ENCODE measurements around the gene VIL1. TPM values are rescaled to one million over a fixed set of nuclear protein-coding genes. Genes with fewer than 3 reads are reported as not detected.

VIL1 gene
- total and polyA plus RNA-seq, 2 of the 13 experiments (the other 11 are each of a cell fraction or from before 2014, with no cell fraction given): 287 to 301 TPM

DNA sequence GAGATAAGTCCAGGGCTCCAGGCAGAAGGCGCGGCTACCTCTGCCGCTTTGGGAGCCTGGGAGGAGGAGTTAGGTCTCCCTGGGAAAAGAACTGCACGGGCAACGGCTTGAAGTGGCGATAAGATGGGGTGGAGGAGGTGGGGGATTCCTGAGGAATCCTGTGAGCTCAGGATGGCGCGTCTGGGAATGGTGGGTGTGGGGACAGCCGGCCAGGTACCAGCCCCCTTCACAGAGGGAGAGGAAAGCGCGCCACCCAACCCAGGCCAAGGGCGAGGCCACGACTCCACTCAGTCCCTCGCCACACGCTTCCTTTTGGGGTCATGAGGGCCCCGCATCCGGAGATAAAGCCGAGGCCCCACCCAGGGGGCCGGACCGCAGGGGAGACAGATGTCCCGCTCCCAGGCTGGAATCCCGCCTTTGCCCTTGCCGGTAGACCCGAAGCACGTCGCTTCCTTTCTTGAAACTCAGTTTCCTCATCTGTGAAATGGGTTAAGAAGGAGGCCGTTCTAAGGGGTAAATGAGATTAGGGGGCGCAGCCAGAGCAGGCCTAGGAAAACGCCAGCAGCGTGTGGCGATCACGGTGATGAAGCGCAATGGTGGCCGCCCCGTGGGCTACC lies 21.0 kb upstream of the VIL1 start (continued):
- TF ChIP-seq ZNF251 (CRISPR knock-in tag; IDR thresholded peaks at IDR 0.05) (no peak), ZNF136 (CRISPR knock-in tag; IDR thresholded peaks at IDR 0.05; ENCODE audit: low read depth) (peak; percentile 18; the same call in 1 of the 2 replicates), SOX6 (IDR thresholded peaks at IDR 0.05) (no peak), SOX6 (CRISPR knock-in tag; IDR thresholded peaks at IDR 0.05) (no peak; the same call in 1 of the 2 replicates), SETDB1 (CRISPR knock-in tag; IDR thresholded peaks at IDR 0.05; ENCODE audit: borderline replicate concordance) (no peak), TEAD3 (CRISPR knock-in tag; optimal IDR thresholded peaks at IDR 0.05; ENCODE audit: borderline replicate concordance) (peak; percentile 71), ZNF678 (CRISPR knock-in tag; IDR thresholded peaks at IDR 0.05) (peak; percentile 97; the same call in 1 of the 2 replicates), GTF2F1 (IDR thresholded peaks at IDR 0.05; ENCODE audit: low read length) (no peak), ZFP36 (IDR thresholded peaks at IDR 0.05; ENCODE audit: borderline replicate concordance, low read depth, low read length, partially characterized antibody) (no peak), ZNF260 (CRISPR knock-in tag; IDR thresholded peaks at IDR 0.05; ENCODE audit: borderline replicate concordance, low read depth) (no peak), ZNF180 (CRISPR knock-in tag; IDR thresholded peaks at IDR 0.05; ENCODE audit: borderline replicate concordance, low read depth) (no peak), SMC3 (IDR thresholded peaks at IDR 0.05; ENCODE audit: low read length) (no peak), ZBTB8A (CRISPR knock-in tag; IDR thresholded peaks at IDR 0.05; ENCODE audit: borderline replicate concordance, low read depth) (no peak), FOXC1 (CRISPR knock-in tag; IDR thresholded peaks at IDR 0.05; ENCODE audit: borderline replicate concordance) (no peak; the same call in 1 of the 2 replicates), ZNF546 (CRISPR knock-in tag; conservative IDR thresholded peaks at IDR 0.05) (peak; percentile 78; the same call in 1 of the 2 replicates), KAT7 (CRISPR knock-in tag; IDR thresholded peaks at IDR 0.05; ENCODE audit: borderline replicate concordance) (peak; percentile 91; the same call in 1 of the 2 replicates), ZNF326 (CRISPR knock-in tag; IDR thresholded peaks at IDR 0.05; ENCODE audit: borderline replicate concordance) (0 out of 2 replicates have a peak, but pooled peaks have one; percentile 33), TAF1 (CRISPR knock-in tag; IDR thresholded peaks at IDR 0.05) (peak; percentile 72)
- TF ChIP-seq, protein P1, sequence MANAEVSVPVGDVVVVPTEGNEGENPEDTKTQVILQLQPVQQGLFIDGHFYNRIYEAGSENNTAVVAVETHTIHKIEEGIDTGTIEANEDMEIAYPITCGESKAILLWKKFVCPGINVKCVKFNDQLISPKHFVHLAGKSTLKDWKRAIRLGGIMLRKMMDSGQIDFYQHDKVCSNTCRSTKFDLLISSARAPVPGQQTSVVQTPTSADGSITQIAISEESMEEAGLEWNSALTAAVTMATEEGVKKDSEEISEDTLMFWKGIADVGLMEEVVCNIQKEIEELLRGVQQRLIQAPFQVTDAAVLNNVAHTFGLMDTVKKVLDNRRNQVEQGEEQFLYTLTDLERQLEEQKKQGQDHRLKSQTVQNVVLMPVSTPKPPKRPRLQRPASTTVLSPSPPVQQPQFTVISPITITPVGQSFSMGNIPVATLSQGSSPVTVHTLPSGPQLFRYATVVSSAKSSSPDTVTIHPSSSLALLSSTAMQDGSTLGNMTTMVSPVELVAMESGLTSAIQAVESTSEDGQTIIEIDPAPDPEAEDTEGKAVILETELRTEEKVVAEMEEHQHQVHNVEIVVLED (CRISPR knock-in tag; IDR thresholded peaks at IDR 0.05; ENCODE audit: borderline replicate concordance): 0 out of 2 replicates have a peak, but pooled peaks have one; percentile 59
- TF ChIP-seq, protein P2, sequence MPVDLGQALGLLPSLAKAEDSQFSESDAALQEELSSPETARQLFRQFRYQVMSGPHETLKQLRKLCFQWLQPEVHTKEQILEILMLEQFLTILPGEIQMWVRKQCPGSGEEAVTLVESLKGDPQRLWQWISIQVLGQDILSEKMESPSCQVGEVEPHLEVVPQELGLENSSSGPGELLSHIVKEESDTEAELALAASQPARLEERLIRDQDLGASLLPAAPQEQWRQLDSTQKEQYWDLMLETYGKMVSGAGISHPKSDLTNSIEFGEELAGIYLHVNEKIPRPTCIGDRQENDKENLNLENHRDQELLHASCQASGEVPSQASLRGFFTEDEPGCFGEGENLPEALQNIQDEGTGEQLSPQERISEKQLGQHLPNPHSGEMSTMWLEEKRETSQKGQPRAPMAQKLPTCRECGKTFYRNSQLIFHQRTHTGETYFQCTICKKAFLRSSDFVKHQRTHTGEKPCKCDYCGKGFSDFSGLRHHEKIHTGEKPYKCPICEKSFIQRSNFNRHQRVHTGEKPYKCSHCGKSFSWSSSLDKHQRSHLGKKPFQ (CRISPR knock-in tag; IDR thresholded peaks at IDR 0.05; ENCODE audit: insufficient replicate concordance): peak; percentile 60
- TF ChIP-seq, protein P3, sequence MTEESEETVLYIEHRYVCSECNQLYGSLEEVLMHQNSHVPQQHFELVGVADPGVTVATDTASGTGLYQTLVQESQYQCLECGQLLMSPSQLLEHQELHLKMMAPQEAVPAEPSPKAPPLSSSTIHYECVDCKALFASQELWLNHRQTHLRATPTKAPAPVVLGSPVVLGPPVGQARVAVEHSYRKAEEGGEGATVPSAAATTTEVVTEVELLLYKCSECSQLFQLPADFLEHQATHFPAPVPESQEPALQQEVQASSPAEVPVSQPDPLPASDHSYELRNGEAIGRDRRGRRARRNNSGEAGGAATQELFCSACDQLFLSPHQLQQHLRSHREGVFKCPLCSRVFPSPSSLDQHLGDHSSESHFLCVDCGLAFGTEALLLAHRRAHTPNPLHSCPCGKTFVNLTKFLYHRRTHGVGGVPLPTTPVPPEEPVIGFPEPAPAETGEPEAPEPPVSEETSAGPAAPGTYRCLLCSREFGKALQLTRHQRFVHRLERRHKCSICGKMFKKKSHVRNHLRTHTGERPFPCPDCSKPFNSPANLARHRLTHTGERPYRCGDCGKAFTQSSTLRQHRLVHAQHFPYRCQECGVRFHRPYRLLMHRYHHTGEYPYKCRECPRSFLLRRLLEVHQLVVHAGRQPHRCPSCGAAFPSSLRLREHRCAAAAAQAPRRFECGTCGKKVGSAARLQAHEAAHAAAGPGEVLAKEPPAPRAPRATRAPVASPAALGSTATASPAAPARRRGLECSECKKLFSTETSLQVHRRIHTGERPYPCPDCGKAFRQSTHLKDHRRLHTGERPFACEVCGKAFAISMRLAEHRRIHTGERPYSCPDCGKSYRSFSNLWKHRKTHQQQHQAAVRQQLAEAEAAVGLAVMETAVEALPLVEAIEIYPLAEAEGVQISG (CRISPR knock-in tag; IDR thresholded peaks at IDR 0.05): peak; percentile 84
- TF ChIP-seq, protein P4, sequence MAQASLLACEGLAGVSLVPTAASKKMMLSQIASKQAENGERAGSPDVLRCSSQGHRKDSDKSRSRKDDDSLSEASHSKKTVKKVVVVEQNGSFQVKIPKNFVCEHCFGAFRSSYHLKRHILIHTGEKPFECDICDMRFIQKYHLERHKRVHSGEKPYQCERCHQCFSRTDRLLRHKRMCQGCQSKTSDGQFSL (CRISPR knock-in tag; IDR thresholded peaks at IDR 0.05): peak; percentile 66
- TF ChIP-seq, protein P5, sequence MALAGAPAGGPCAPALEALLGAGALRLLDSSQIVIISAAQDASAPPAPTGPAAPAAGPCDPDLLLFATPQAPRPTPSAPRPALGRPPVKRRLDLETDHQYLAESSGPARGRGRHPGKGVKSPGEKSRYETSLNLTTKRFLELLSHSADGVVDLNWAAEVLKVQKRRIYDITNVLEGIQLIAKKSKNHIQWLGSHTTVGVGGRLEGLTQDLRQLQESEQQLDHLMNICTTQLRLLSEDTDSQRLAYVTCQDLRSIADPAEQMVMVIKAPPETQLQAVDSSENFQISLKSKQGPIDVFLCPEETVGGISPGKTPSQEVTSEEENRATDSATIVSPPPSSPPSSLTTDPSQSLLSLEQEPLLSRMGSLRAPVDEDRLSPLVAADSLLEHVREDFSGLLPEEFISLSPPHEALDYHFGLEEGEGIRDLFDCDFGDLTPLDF (CRISPR knock-in tag; IDR thresholded peaks at IDR 0.05): peak; percentile 82; the same call in 1 of the 2 replicates

All from HepG2 (cell line).